ENCODE data around the gene FOXM1.

The FOXM1 gene

GRCh38 chr12:2835691-2836403 is 41.1 kb downstream of the FOXM1 start:
- no peak for DNase-seq

- DNase-seq = no peak
These were observed 42.1 kb downstream of the FOXM1 start, which contains the start of gene NRIP2 for GRCh38 chr12:2834581-2835491. TSS of gene NRIP2 (minus strand) at chr12:2835035. CDS start at chr12:2834983, 52 bp downstream.

DNA sequence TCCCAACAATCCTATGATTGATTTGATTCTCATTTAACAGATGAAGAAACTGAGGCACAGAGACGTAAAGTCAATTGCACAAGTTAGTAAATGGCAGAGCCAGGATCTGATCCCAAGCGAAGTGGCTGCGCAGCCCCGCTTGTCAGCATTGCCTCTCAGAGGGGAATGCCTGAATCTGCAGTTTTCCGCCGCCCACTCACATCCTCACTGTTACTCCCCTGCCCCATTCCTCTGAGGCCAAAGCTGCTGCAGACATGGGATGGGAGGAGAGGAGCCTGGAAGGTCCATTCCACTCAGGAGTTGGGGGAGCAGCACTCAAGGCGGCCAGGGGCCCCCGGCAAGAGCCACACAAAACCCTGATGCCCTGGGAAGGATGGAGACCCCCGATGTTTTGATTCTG is 43.2 kb downstream of the FOXM1 start:
- no peak for DNase-seq

DNA sequence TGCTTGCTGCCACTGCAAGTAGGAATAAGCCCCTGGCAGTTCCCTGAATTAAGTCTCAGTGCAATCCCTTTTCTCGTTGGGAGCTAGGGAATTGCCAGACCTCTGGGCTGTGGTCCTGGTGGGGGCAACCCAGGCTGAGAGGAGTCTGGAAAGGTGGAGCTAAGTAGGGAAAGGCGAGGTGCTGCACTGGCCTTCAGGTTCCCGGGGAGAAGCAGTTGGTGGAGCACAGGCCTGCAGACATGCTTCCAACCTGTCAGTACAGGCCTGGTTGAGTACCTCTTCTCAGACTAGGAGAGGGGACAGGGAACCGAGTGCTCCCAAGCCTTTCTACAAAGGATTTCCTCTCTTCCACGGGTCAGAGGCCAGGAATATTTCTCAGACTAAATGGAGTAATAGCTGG is 43.6 kb downstream of the FOXM1 start:
- no peak for DNase-seq

- no peak for DNase-seq
These were observed 44.3 kb downstream of the FOXM1 start for GRCh38 chr12:2832550-2833127.

GRCh38 chr12:2829275-2829674 is 47.7 kb downstream of the FOXM1 start:
- no peak for DNase-seq

GRCh38 chr12:2826721-2827515 is 50.1 kb downstream of the FOXM1 start:
- DNase-seq = no peak

- DNase-seq = no peak
These were observed 50.9 kb downstream of the FOXM1 start for GRCh38 chr12:2826036-2826435.

GRCh38 chr12:2825132-2825531 is 51.8 kb downstream of the FOXM1 start:
- DNase-seq = no peak

GRCh38 chr12:2824541-2824940 is 52.4 kb downstream of the FOXM1 start:
- no peak for DNase-seq

DNA sequence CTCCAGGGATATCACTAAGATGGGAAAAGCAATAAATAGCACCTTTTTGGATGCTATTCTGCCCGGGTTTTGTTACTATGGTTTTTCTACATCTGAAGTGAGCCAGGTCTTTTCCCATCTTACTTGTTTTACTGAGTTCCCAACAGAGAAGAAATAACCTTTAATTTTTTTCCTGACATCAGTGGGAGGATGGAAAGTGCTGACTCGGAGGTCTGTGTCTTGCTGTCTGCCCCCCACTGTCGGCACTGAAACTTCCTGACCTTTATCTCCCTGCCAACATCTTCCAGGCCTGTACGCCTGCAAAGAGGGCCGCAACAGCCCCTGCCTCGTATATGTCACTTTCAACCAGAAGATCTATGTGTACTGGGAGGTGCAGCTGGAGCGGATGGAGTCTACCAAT is 53.5 kb downstream of the FOXM1 start:
- no peak for DNase-seq

- no peak for DNase-seq
These were observed 56.5 kb downstream of the FOXM1 start for GRCh38 chr12:2820432-2820831.

- DNase-seq = no peak
These were observed 57.2 kb downstream of the FOXM1 start for GRCh38 chr12:2819810-2820209.

- peak; percentile 67 for DNase-seq
These were observed 63.5 kb downstream of the FOXM1 start for GRCh38 chr12:2813214-2814185.

- peak; percentile 98 for DNase-seq
These were observed 64.4 kb downstream of the FOXM1 start, which contains the start of gene ITFG2 for GRCh38 chr12:2812290-2813213. TSS of gene ITFG2 (plus strand) at chr12:2812668. CDS start at chr12:2812761, 93 bp downstream.

GRCh38 chr12:2811801-2812200 is 65.2 kb downstream of the FOXM1 start:
- DNase-seq = no peak
